SH-SY5Y (cell line): ENCODE results near the gene TOGARAM1.

ENCODE experiments used
- GATA2 ChIP-seq: IDR thresholded peaks from 2 replicates; pipeline ENCODE4 v1.6.1; 2011; ENCODE audit warnings: mild to moderate bottlenecking, low read depth, low read length
- GATA3 ChIP-seq: IDR thresholded peaks from 2 replicates; pipeline ENCODE4 v1.6.1; 2011; ENCODE audit warnings: low read depth, mild to moderate bottlenecking, low read length, moderate library complexity

GRCh38 chr14:45048385-45048784 is 86.4 kb downstream of the TOGARAM1 start:
- TF ChIP-seq GATA3 (no peak), GATA2 (no peak)
